NCI-H128 (cell line): ENCODE measurements around the gene RPS6KA2.
"Not testable (repeated sequence)": the region's sequence is repeated elsewhere in the genome, so short reads cannot be mapped to it uniquely, and the experiment has no call there.

ENCODE experiments used
- DNase-seq: peaks from one replicate; lab custom pipeline; 2025; ENCODE audit not compliant: unreplicated experiment; lab: John Stamatoyannopoulos, UW

RPS6KA2 gene

GRCh38 chr6:166556863-166557322 lies 70.2 kb downstream of the RPS6KA2 start:
- DNase-seq: no peak

- no peak for DNase-seq
Observed at GRCh38 chr6:166556336-166556735, 70.7 kb downstream of the RPS6KA2 start.

GRCh38 chr6:166555086-166555485 lies 72.0 kb downstream of the RPS6KA2 start:
- no peak for DNase-seq

GRCh38 chr6:166554316-166554715 lies 72.7 kb downstream of the RPS6KA2 start:
- DNase-seq: no peak

GRCh38 chr6:166553563-166554271 lies 73.3 kb downstream of the RPS6KA2 start:
- DNase-seq: no peak

GRCh38 chr6:166552600-166552999 lies 74.5 kb downstream of the RPS6KA2 start:
- DNase-seq: no peak

GRCh38 chr6:166551754-166552495 lies 75.1 kb downstream of the RPS6KA2 start:
- no peak for DNase-seq

GRCh38 chr6:166546653-166547052 lies 80.4 kb downstream of the RPS6KA2 start:
- DNase-seq: no peak

- no peak for DNase-seq
Observed at GRCh38 chr6:166545156-166546034, 81.7 kb downstream of the RPS6KA2 start.

GRCh38 chr6:166544296-166544605 lies 82.8 kb downstream of the RPS6KA2 start:
- no peak for DNase-seq

GRCh38 chr6:166543603-166544295 lies 83.3 kb downstream of the RPS6KA2 start:
- DNase-seq: no peak

GRCh38 chr6:166542580-166542912 lies 84.5 kb downstream of the RPS6KA2 start:
- DNase-seq: no peak

- DNase-seq: no peak
Observed at GRCh38 chr6:166541876-166542579, 85.0 kb downstream of the RPS6KA2 start.

GRCh38 chr6:166541366-166541765 lies 85.7 kb downstream of the RPS6KA2 start:
- DNase-seq: no peak

- DNase-seq: no peak
Observed at GRCh38 chr6:166540631-166541331, 86.3 kb downstream of the RPS6KA2 start.

GRCh38 chr6:166539543-166539942 lies 87.5 kb downstream of the RPS6KA2 start:
- no peak for DNase-seq

GRCh38 chr6:166539011-166539385 lies 88.1 kb downstream of the RPS6KA2 start:
- not testable (repeated sequence) for DNase-seq

GRCh38 chr6:166538297-166539010 lies 88.6 kb downstream of the RPS6KA2 start:
- no peak for DNase-seq

GRCh38 chr6:166534658-166535406 lies 92.2 kb downstream of the RPS6KA2 start:
- DNase-seq: no peak
